GM18870 (cell line): Measurements from ENCODE around the gene BPIFB2.
"Not testable (repeated sequence)": the region's sequence is repeated elsewhere in the genome, so short reads cannot be mapped to it uniquely, and the experiment has no call there.

Experiments used
- ATAC-seq: cut with Tn5 transposase; IDR thresholded peaks from one replicate; pipeline ENCODE4 v1.9.1; 2021; ENCODE audit warnings: moderate library complexity; ENCODE audit not compliant: unreplicated experiment

BPIFB2 gene

GRCh38 chr20:32970115-32970972, 37.2 kb upstream of the BPIFB2 start:
- no peak for ATAC-seq

GRCh38 chr20:32970973-32971300, 36.6 kb upstream of the BPIFB2 start:
- ATAC-seq, result no peak

GRCh38 chr20:32971703-32972161, 35.8 kb upstream of the BPIFB2 start:
- ATAC-seq, result no peak

GRCh38 chr20:32972181-32973076, 35.1 kb upstream of the BPIFB2 start:
- ATAC-seq, result peak; percentile 82

GRCh38 chr20:32973077-32973717, 34.3 kb upstream of the BPIFB2 start:
- ATAC-seq, result no peak

GRCh38 chr20:32974204-32975064, 33.1 kb upstream of the BPIFB2 start:
- not testable (repeated sequence) for ATAC-seq

- ATAC-seq, result not testable (repeated sequence)
These were observed 32.4 kb upstream of the BPIFB2 start for GRCh38 chr20:32975121-32975520.

- no peak for ATAC-seq
These were observed 31.5 kb upstream of the BPIFB2 start for GRCh38 chr20:32975698-32976674.

- no peak for ATAC-seq
These were observed 30.8 kb upstream of the BPIFB2 start for GRCh38 chr20:32976746-32977145.

GRCh38 chr20:32977281-32978008, 30.1 kb upstream of the BPIFB2 start:
- ATAC-seq, result no peak

- ATAC-seq, result no peak
These were observed 29.5 kb upstream of the BPIFB2 start for GRCh38 chr20:32978009-32978335.

- no peak for ATAC-seq
These were observed 28.1 kb upstream of the BPIFB2 start for GRCh38 chr20:32979201-32979998.

- no peak for ATAC-seq
These were observed 27.2 kb upstream of the BPIFB2 start for GRCh38 chr20:32980131-32980941.

- ATAC-seq, result no peak
These were observed 26.5 kb upstream of the BPIFB2 start for GRCh38 chr20:32980990-32981389.

- ATAC-seq, result no peak
These were observed 24.7 kb upstream of the BPIFB2 start for GRCh38 chr20:32982617-32983458.

GRCh38 chr20:32983459-32984112, 23.9 kb upstream of the BPIFB2 start:
- no peak for ATAC-seq
